Neural progenitor cell (in vitro differentiated cells): ENCODE data around the gene MYH10. TPM values are rescaled to one million over a fixed set of nuclear protein-coding genes. Genes with fewer than 3 reads are reported as not detected.

ENCODE experiments used
- DNase-seq: peaks from one replicate; pipeline ENCODE4 v3.0.0-alpha.2; 2016; ENCODE audit warnings: low spot score
- H2AFZ ChIP-seq: fragments of 200-600 bp; sonication (generic); replicated peaks from 2 replicates; pipeline ENCODE4 v1.6.1; 2016; ENCODE audit warnings: antibody characterized with exemption
- H3F3A ChIP-seq: fragments of 200-600 bp; sonication (generic); 2 replicates; pipeline ENCODE4 v1.6.1; 2016; ENCODE audit warnings: antibody characterized with exemption, low read depth
- H3K27ac ChIP-seq: fragments of 200-600 bp; sonication (generic); 2 replicates; pipeline ENCODE4 v1.5.1; 2016; ENCODE audit warnings: mild to moderate bottlenecking
- H3K27me3 ChIP-seq: fragments of 200-600 bp; sonication (generic); 2 replicates; pipeline ENCODE4 v1.6.1; 2016; ENCODE audit warnings: mild to moderate bottlenecking, moderate library complexity
- H3K36me3 ChIP-seq: fragments of 200-600 bp; sonication (generic); 2 replicates; pipeline ENCODE4 v1.5.1; 2016
- H3K4me1 ChIP-seq: fragments of 200-600 bp; sonication (generic); 2 replicates; pipeline ENCODE4 v1.6.1; 2016; ENCODE audit warnings: mixed run types
- H3K4me2 ChIP-seq: fragments of 200-600 bp; sonication (generic); 2 replicates; pipeline ENCODE4 v1.6.1; 2016
- H3K4me3 ChIP-seq: fragments of 200-600 bp; sonication (generic); 2 replicates; pipeline ENCODE4 v1.5.1; 2016
- H3K79me2 ChIP-seq: fragments of 200-600 bp; sonication (generic); 2 replicates; pipeline ENCODE4 v1.6.1; 2016; ENCODE audit warnings: low read depth
- H3K9ac ChIP-seq: fragments of 200-600 bp; sonication (generic); 2 replicates; pipeline ENCODE4 v1.6.1; 2016
- H3K9me3 ChIP-seq: fragments of 200-600 bp; sonication (generic); 2 replicates; pipeline ENCODE4 v1.5.1; 2016; ENCODE audit warnings: low read depth
- H4K20me1 ChIP-seq: fragments of 200-600 bp; sonication (generic); 2 replicates; pipeline ENCODE4 v1.6.1; 2016; ENCODE audit warnings: low read depth
- H3K27ac Mint-ChIP-seq: 3 replicates; pipeline ENCODE4 v1.8.0; 2021; ENCODE audit warnings: mixed read lengths
- H3K27me3 Mint-ChIP-seq: 2 replicates; pipeline ENCODE4 v1.8.0; 2022; ENCODE audit warnings: low read depth, mild to moderate bottlenecking, inconsistent platforms, moderate library complexity, mixed read lengths; ENCODE audit not compliant: insufficient read depth
- H3K36me3 Mint-ChIP-seq: 3 replicates; pipeline ENCODE4 v1.8.0; 2021; ENCODE audit warnings: mixed read lengths
- H3K4me1 Mint-ChIP-seq: 3 replicates; pipeline ENCODE4 v1.8.0; 2021; ENCODE audit warnings: mixed read lengths
- H3K4me3 Mint-ChIP-seq: 3 replicates; pipeline ENCODE4 v1.8.0; 2021; ENCODE audit warnings: mild to moderate bottlenecking, moderate library complexity, mixed read lengths
- H3K9me3 Mint-ChIP-seq: 3 replicates; pipeline ENCODE4 v1.8.0; 2020; ENCODE audit warnings: mixed read lengths
- EZH2 ChIP-seq: fragments of 200-600 bp; sonication (generic); IDR thresholded peaks from 2 replicates; pipeline ENCODE4 v1.6.1; 2017; ENCODE audit warnings: antibody characterized with exemption, mild to moderate bottlenecking, moderate library complexity
- EZH2phosphoT487 ChIP-seq: fragments of 200-600 bp; sonication (generic); IDR thresholded peaks from 2 replicates; pipeline ENCODE4 v1.6.1; 2017; ENCODE audit warnings: antibody characterized with exemption
- total RNA-seq: library from RNA; depleted of rRNA; stranded (reverse); fragments of >200 nt; gene quantifications from 2 replicates; pipeline ENCODE4 v1.2.3, GENCODE V29; 2015; ENCODE audit warnings: low replicate concordance
- TF ChIP-seq, protein P1 (sequence below): fragments of 200-600 bp; sonication (generic); IDR thresholded peaks from 2 replicates; pipeline ENCODE4 v1.5.1; 2017; ENCODE audit warnings: antibody characterized with exemption, mild to moderate bottlenecking

The MYH10 gene
- total RNA-seq, 1 donor from 2014 or later = 213 TPM

- peaks cover 5% of the 10 kb centered on the region for H3K27me3 Mint-ChIP-seq
- no peak overlapping the region for H3K27ac Mint-ChIP-seq
These were observed 11.2 kb downstream of the MYH10 start for GRCh38 chr17:8619294-8619693.

DNA sequence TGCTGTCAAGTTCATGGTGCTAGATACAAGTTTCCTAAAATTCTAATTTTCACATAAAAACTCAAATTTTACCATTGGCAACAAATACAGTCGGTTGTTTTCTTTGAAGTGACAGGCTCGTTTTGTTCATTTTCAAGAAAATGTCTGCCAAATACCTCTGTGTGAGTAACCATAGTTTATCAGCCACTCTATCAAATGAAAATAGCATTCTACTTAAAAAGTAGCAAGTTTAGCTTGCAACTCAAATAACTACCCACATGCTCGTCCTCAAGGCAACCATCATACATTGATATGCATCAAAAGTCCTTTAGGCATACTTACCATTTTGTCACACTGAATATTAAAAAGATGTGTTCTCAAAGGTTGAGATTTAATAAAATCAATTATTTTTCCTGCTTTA is 11.7 kb downstream of the MYH10 start:
- Mint-ChIP-seq H3K27me3 (peaks cover 5% of the 10 kb centered on the region), H3K4me3 (no peak overlapping the region), H3K36me3 (peaks cover 75% of the 10 kb centered on the region), H3K9me3 (peaks cover 54% of the 10 kb centered on the region), H3K4me1 (peaks cover 5% of the 10 kb centered on the region), H3K27ac (no peak overlapping the region)
- H2AFZ ChIP-seq = no peak overlapping the region
- H3K27ac ChIP-seq = no peak overlapping the region
- H3K9ac ChIP-seq = no peak overlapping the region
- peaks cover 100% of the 10 kb centered on the region for H3K79me2 ChIP-seq
- DNase-seq = no peak
- peaks cover 52% of the 10 kb centered on the region for H4K20me1 ChIP-seq
- H3K4me3 ChIP-seq = no peak overlapping the region
- no peaks in the 10 kb centered on the region for H3K27me3 ChIP-seq
- H3K36me3 ChIP-seq = peaks cover 22% of the 10 kb centered on the region
- peaks cover under 1% of the 10 kb centered on the region for H3K9me3 ChIP-seq
- H3K4me1 ChIP-seq = no peaks in the 10 kb centered on the region
- H3K4me2 ChIP-seq = no peak overlapping the region
- no peak for TF ChIP-seq EZH2phosphoT487
- no peak for TF ChIP-seq EZH2
- TF ChIP-seq, protein P1, sequence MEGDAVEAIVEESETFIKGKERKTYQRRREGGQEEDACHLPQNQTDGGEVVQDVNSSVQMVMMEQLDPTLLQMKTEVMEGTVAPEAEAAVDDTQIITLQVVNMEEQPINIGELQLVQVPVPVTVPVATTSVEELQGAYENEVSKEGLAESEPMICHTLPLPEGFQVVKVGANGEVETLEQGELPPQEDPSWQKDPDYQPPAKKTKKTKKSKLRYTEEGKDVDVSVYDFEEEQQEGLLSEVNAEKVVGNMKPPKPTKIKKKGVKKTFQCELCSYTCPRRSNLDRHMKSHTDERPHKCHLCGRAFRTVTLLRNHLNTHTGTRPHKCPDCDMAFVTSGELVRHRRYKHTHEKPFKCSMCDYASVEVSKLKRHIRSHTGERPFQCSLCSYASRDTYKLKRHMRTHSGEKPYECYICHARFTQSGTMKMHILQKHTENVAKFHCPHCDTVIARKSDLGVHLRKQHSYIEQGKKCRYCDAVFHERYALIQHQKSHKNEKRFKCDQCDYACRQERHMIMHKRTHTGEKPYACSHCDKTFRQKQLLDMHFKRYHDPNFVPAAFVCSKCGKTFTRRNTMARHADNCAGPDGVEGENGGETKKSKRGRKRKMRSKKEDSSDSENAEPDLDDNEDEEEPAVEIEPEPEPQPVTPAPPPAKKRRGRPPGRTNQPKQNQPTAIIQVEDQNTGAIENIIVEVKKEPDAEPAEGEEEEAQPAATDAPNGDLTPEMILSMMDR = no peak
- H3F3A ChIP-seq = no peaks in the 10 kb centered on the region

More at GRCh38 chr17:8619294-8619693, 11.2 kb downstream of the MYH10 start:
- H3K4me2 ChIP-seq = no peak overlapping the region
- H3K27ac ChIP-seq = no peak overlapping the region
- no peak overlapping the region for H3K4me3 ChIP-seq
- peaks cover 100% of the 10 kb centered on the region for H3K79me2 ChIP-seq
- TF ChIP-seq, protein P1 = no peak
- TF ChIP-seq EZH2 (no peak), EZH2phosphoT487 (no peak)
- H3F3A ChIP-seq = no peaks in the 10 kb centered on the region
- no peak overlapping the region for H3K4me3 Mint-ChIP-seq
- H3K4me1 Mint-ChIP-seq = peaks cover 10% of the 10 kb centered on the region
- H3K9me3 Mint-ChIP-seq = peaks cover 57% of the 10 kb centered on the region
- no peaks in the 10 kb centered on the region for H3K4me1 ChIP-seq
- no peaks in the 10 kb centered on the region for H3K9me3 ChIP-seq
- peaks cover 56% of the 10 kb centered on the region for H4K20me1 ChIP-seq
- H3K36me3 Mint-ChIP-seq = peaks cover 77% of the 10 kb centered on the region
- peaks cover 22% of the 10 kb centered on the region for H3K36me3 ChIP-seq
- no peaks in the 10 kb centered on the region for H3K27me3 ChIP-seq
- H3K9ac ChIP-seq = no peak overlapping the region
- no peak overlapping the region for H2AFZ ChIP-seq
- no peak for DNase-seq

- Histone ChIP-seq H3F3A (no peaks in the 10 kb centered on the region), H3K27me3 (no peaks in the 10 kb centered on the region), H3K79me2 (peaks cover 100% of the 10 kb centered on the region), H3K27ac (no peak overlapping the region), H3K36me3 (peaks cover 14% of the 10 kb centered on the region), H3K9ac (no peak overlapping the region), H3K4me3 (no peak overlapping the region), H2AFZ (no peak overlapping the region), H3K4me2 (no peak overlapping the region), H4K20me1 (peaks cover 23% of the 10 kb centered on the region), H3K4me1 (no peaks in the 10 kb centered on the region), H3K9me3 (peaks cover 4% of the 10 kb centered on the region)
- TF ChIP-seq EZH2 (no peak), EZH2phosphoT487 (no peak)
- TF ChIP-seq, protein P1 = no peak
- Mint-ChIP-seq H3K4me3 (no peak overlapping the region), H3K27me3 (peaks cover 3% of the 10 kb centered on the region), H3K27ac (no peak overlapping the region), H3K36me3 (peaks cover 72% of the 10 kb centered on the region), H3K9me3 (peaks cover 56% of the 10 kb centered on the region), H3K4me1 (no peaks in the 10 kb centered on the region)
- no peak for DNase-seq
These were observed 15.5 kb downstream of the MYH10 start for GRCh38 chr17:8614988-8615387.
